ENCODE results near the gene SHOC2. TPM values are rescaled to one million over a fixed set of nuclear protein-coding genes. Genes with fewer than 3 reads are reported as not detected.

Gene SHOC2
- total and polyA plus RNA-seq, 2 of the 4 experiments (the other 2 are of a cell fraction) = 13.4 to 47.5 TPM

DNA sequence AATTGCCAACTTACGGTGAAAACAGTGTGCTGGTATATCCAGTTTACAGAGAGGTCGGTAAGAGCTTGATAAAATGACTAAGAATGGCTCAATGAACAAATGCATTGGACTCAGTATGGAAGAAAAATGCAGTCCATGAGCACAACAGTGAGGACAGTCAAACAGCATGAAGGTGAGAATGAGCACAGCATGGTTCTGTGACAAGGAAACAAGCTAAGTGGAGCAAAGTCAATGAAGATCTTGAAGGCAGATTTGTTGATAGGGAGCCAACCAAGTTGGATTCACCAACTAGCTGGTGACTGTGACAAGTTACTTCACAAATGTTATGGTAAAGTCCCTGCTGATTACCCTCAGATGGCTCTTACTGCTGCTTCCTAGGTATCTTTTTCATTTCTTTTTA is 75.9 kb downstream of the SHOC2 start:
- H3K9me1 ChIP-seq (ENCODE audit: insufficient read depth, low read length) = peaks cover 4% of the 10 kb centered on the region; the same call in 1 of the 2 replicates

More for the DNA sequence above, 75.9 kb downstream of the SHOC2 start:
- dilution Hi-C loops (cut with HindIII; ENCODE audit: low sequenced_read_pairs, unreplicated experiment) (no loop called here), in situ Hi-C loops (cut with MboI; ENCODE audit: low sequenced_read_pairs) (no loop called here), intact Hi-C loops (cut with micrococcal nuclease) (loop anchor here (5.0 to 10.0 kb wide), 2 partner anchors 73 to 250 kb away; no protein-coding TSS in a partner anchor)
- Histone ChIP-seq H4K91ac (ENCODE audit: insufficient read depth, low read depth, low read length) (no peak overlapping the region), H2BK15ac (ENCODE audit: low read depth, low read length) (no peak overlapping the region), H3K23ac (ENCODE audit: low read depth, low read length) (no peak overlapping the region), H3K18ac (ENCODE audit: low read depth, low read length) (no peak overlapping the region), H3K14ac (replicated peaks; ENCODE audit: low read depth, low read length) (no peak overlapping the region), H2AK9ac (replicated peaks; ENCODE audit: low read depth, low read length, poor library complexity) (no peak overlapping the region), H3K4ac (ENCODE audit: low read depth, low read length) (no peak overlapping the region), H3K4me2 (ENCODE audit: low read depth, low read length) (no peak overlapping the region), H2AK5ac (ENCODE audit: low read depth, low read length) (no peak overlapping the region), H3K4me1 (ENCODE audit: control insufficient read depth, insufficient read depth, low read length) (peaks cover 1% of the 10 kb centered on the region; the same call in 1 of the 2 replicates), H3K9me3 (ENCODE audit: control insufficient read depth, insufficient read depth, low read length) (no peaks in the 10 kb centered on the region), H3K9ac (ENCODE audit: low read depth, low read length) (no peak overlapping the region), H3K56ac (ENCODE audit: extremely low read depth, insufficient read depth, low read length) (no peak overlapping the region), H4K5ac (ENCODE audit: low read depth, low read length) (no peak overlapping the region), H2BK5ac (ENCODE audit: low read depth, low read length, poor library complexity, severe bottlenecking) (no peak overlapping the region), H3K27ac (ENCODE audit: insufficient read depth, low read length) (no peak overlapping the region), H2BK20ac (ENCODE audit: low read depth, low read length) (no peak overlapping the region), H4K8ac (ENCODE audit: low read depth in 2 of 2, low read length in 2 of 2) (no peak overlapping the region), H4K20me1 (ENCODE audit: insufficient read depth, low read length) (peaks cover 5% of the 10 kb centered on the region; the same call in 1 of the 2 replicates), H3K79me1 (ENCODE audit: low read depth in 1 of 2, low read length in 2 of 2) (peaks cover 11 to 26% of the 10 kb centered on the region in 2 experiments), H2BK120ac (ENCODE audit: low read depth, low read length) (no peak overlapping the region), H3K36me3 (ENCODE audit: control insufficient read depth, insufficient read depth, low read length) (peaks cover 2% of the 10 kb centered on the region), H2AFZ (replicated peaks; ENCODE audit: low read length, poor library complexity) (no peak overlapping the region), H3K27me3 (ENCODE audit: control insufficient read depth, insufficient read depth, low read length) (no peaks in the 10 kb centered on the region), H3K4me3 (ENCODE audit: insufficient read depth, low read depth, low read length) (no peak overlapping the region)
- TF ChIP-seq MAZ (IDR thresholded peaks at IDR 0.05; ENCODE audit: borderline replicate concordance, low read depth, low read length) = no peak
- no peak for TF ChIP-seq SMC3 (IDR thresholded peaks at IDR 0.05; ENCODE audit: low read depth, low read length)
- DNase-seq = no peak
- no CpG with 5 or more reads among the region's 2 CpGs for WGBS, 2 experiments (ENCODE audit: extremely low coverage in 2 of 2, insufficient read length in 1 of 2)
- ATAC-seq (ENCODE audit: low read depth) = no peak
- POLR2A ChIA-PET (ENCODE audit: unreplicated experiment) = no interaction called here
- CTCF ChIA-PET = no interaction called here
- BruUV-seq (replicated peaks) = no TSS peak

Data from IMR-90 (cell line).